ENCODE data around the gene AMBRA1.

Gene AMBRA1

GRCh38 chr11:46364056-46364455 lies 229.8 kb downstream of the AMBRA1 start:
- no peak for DNase-seq

- peak; percentile 60 for DNase-seq
These were observed 230.3 kb downstream of the AMBRA1 start for GRCh38 chr11:46363455-46364005.

GRCh38 chr11:46363031-46363407 lies 230.8 kb downstream of the AMBRA1 start:
- DNase-seq, result peak; percentile 59

- no peak for DNase-seq
These were observed 231.4 kb downstream of the AMBRA1 start for GRCh38 chr11:46362156-46363030.

- DNase-seq, result peak; percentile 83
These were observed 232.3 kb downstream of the AMBRA1 start for GRCh38 chr11:46361283-46362155.

GRCh38 chr11:46360878-46361277 lies 232.9 kb downstream of the AMBRA1 start:
- no peak for DNase-seq

- no peak for DNase-seq
These were observed 233.9 kb downstream of the AMBRA1 start for GRCh38 chr11:46359953-46360352.

- no peak for DNase-seq
These were observed 236.3 kb downstream of the AMBRA1 start for GRCh38 chr11:46357483-46357936.

- DNase-seq, result no peak
These were observed 236.8 kb downstream of the AMBRA1 start for GRCh38 chr11:46356924-46357482.

GRCh38 chr11:46353698-46354097 lies 240.1 kb downstream of the AMBRA1 start:
- no peak for DNase-seq

- DNase-seq, result peak; percentile 85
These were observed 241.6 kb downstream of the AMBRA1 start for GRCh38 chr11:46352063-46352841.

GRCh38 chr11:46351606-46352005 lies 242.2 kb downstream of the AMBRA1 start:
- no peak for DNase-seq

- DNase-seq, result no peak
These were observed 242.7 kb downstream of the AMBRA1 start for GRCh38 chr11:46351148-46351547.

GRCh38 chr11:46350695-46351094 lies 243.1 kb downstream of the AMBRA1 start:
- no peak for DNase-seq

- no peak for DNase-seq
These were observed 245.0 kb downstream of the AMBRA1 start for GRCh38 chr11:46348566-46349401.

GRCh38 chr11:46347637-46348311 lies 246.0 kb downstream of the AMBRA1 start:
- peak; percentile 47 for DNase-seq

- peak; percentile 94 for DNase-seq
These were observed 246.8 kb downstream of the AMBRA1 start, which contains the start of gene DGKZ for GRCh38 chr11:46346886-46347636. Gene DGKZ, plus strand, starts transcription at chr11:46347463. Its CDS starts 197 bp downstream, at chr11:46347660.
